PC-3 (cell line): ENCODE measurements around the gene CORO6. TPM values are rescaled to one million over a fixed set of nuclear protein-coding genes. Genes with fewer than 3 reads are reported as not detected.

Experiments
- ATAC-seq: fragments of 200-7000 bp; cut with Tn5 transposase; 2 replicates; pipeline ENCODE4 v1.9.1; 2020; ENCODE audit warnings: mild to moderate bottlenecking, moderate library complexity
- BruUV-seq: library from RNA; stranded (reverse); fragments of 400-500 nt; replicated peaks from 2 replicates; lab custom pipeline; 2021; lab: Mats Ljungman, UMichigan
- CTCF ChIA-PET: fragments of 300-600 bp; sonication (Branson Sonifier 250); formaldehyde crosslinking; loops from one replicate; lab custom pipeline; 2022; ENCODE audit warnings: antibody characterized with exemption; lab: Charles Lee
- POLR2A ChIA-PET: fragments of 300-600 bp; sonication (Branson Sonifier 250); formaldehyde crosslinking; loops from one replicate; lab custom pipeline; 2022; ENCODE audit warnings: antibody characterized with exemption; ENCODE audit not compliant: unreplicated experiment; lab: Charles Lee
- DNase-seq: peaks from one replicate; pipeline ENCODE4 v3.0.0-alpha.2; 2015
- H2AFZ ChIP-seq: fragments of 300-600 bp; sonication (generic); 2 replicates; pipeline ENCODE4 v1.6.0; 2016; ENCODE audit warnings: antibody characterized with exemption, low read length
- H3F3A ChIP-seq: fragments of 300-600 bp; sonication (generic); one replicate; pipeline ENCODE4 v1.6.0; 2017; ENCODE audit warnings: antibody characterized with exemption, low read length, control low read depth, mild to moderate bottlenecking; ENCODE audit not compliant: unreplicated experiment
- H3K27ac ChIP-seq: fragments of 300-600 bp; sonication (generic); 2 replicates; pipeline ENCODE4 v1.5.1; 2016; ENCODE audit warnings: mild to moderate bottlenecking, low read length
- H3K27me3 ChIP-seq: fragments of 300-600 bp; sonication (generic); 2 replicates; pipeline ENCODE4 v1.6.1; 2016; ENCODE audit warnings: low read length, mixed read lengths
- H3K36me3 ChIP-seq: fragments of 300-600 bp; sonication (generic); 2 replicates; pipeline ENCODE4 v1.6.1; 2016; ENCODE audit warnings: low read depth, mixed run types, low read length, mixed read lengths
- H3K4me1 ChIP-seq: fragments of 300-600 bp; sonication (generic); 2 replicates; pipeline ENCODE4 v1.5.1; 2016; ENCODE audit warnings: low read length; ENCODE audit not compliant: insufficient read depth
- H3K4me2 ChIP-seq: fragments of 300-600 bp; sonication (generic); 2 replicates; pipeline ENCODE4 v1.6.0; 2016; ENCODE audit warnings: low read length
- H3K4me3 ChIP-seq: fragments of 300-600 bp; sonication (generic); 2 replicates; pipeline ENCODE4 v1.5.1; 2016; ENCODE audit warnings: mild to moderate bottlenecking, low read length, mixed read lengths
- H3K79me2 ChIP-seq: fragments of 300-600 bp; sonication (generic); 2 replicates; pipeline ENCODE4 v1.6.1; 2017; ENCODE audit warnings: low read length, mixed read lengths
- H3K9ac ChIP-seq: fragments of 300-600 bp; sonication (generic); 2 replicates; pipeline ENCODE4 v1.6.0; 2016; ENCODE audit warnings: mild to moderate bottlenecking, low read length
- H3K9me2 ChIP-seq: fragments of 300-600 bp; sonication (generic); replicated peaks from 2 replicates; pipeline ENCODE4 v1.6.1; 2016; ENCODE audit warnings: mixed run types, low read length, mixed read lengths
- H3K9me3 ChIP-seq: fragments of 300-600 bp; sonication (generic); 2 replicates; pipeline ENCODE4 v1.6.1; 2016; ENCODE audit warnings: low read length, mixed read lengths
- H4K20me1 ChIP-seq: fragments of 300-600 bp; sonication (generic); 2 replicates; pipeline ENCODE4 v1.6.1; 2016; ENCODE audit warnings: low read length, mixed read lengths
- EZH2 ChIP-seq: fragments of 300-600 bp; sonication (generic); IDR thresholded peaks from one replicate; pipeline ENCODE4 v1.6.1; 2017; ENCODE audit warnings: antibody characterized with exemption, mild to moderate bottlenecking, low read length; ENCODE audit not compliant: unreplicated experiment
- EZH2phosphoT487 ChIP-seq: fragments of 300-600 bp; sonication (generic); IDR thresholded peaks from 2 replicates; pipeline ENCODE4 v1.6.1; 2018; ENCODE audit warnings: mild to moderate bottlenecking, antibody characterized with exemption, low read length, borderline replicate concordance
- intact Hi-C: fragments of 100-400 bp; cut with micrococcal nuclease; formaldehyde crosslinking; loops from 2 replicates; pipeline ENCODE4 v1.9.0; 2023
- total RNA-seq: library from RNA; depleted of rRNA; stranded (reverse); fragments of >200 nt; gene quantifications from 2 replicates; pipeline ENCODE4 v1.2.3, GENCODE V29; 2014
- TF ChIP-seq, protein P1 (sequence below): fragments of 300-600 bp; sonication (generic); conservative IDR thresholded peaks from 2 replicates; pipeline ENCODE4 v1.5.1; 2017; ENCODE audit warnings: antibody characterized with exemption, low read depth, mild to moderate bottlenecking, low read length

The CORO6 gene
- total RNA-seq, 1 experiment from 2014 or later: 0.44 TPM

- DNase-seq (no peak), ATAC-seq (no peak)
- intact Hi-C loops: no loop called here
- POLR2A ChIA-PET: no interaction called here
- Histone ChIP-seq H3K36me3 (no peaks in the 10 kb centered on the region), H2AFZ (no peak overlapping the region), H3K4me3 (no peak overlapping the region), H3K9me3 (no peaks in the 10 kb centered on the region), H3K27me3 (no peaks in the 10 kb centered on the region), H3K27ac (no peak overlapping the region), H3K9me2 (no peaks in the 10 kb centered on the region), H3F3A (no peaks in the 10 kb centered on the region), H3K4me1 (0 out of 2 replicates have a peak, but pooled peaks cover 6% of the 10 kb centered on the region), H3K4me2 (no peak overlapping the region), H3K79me2 (no peaks in the 10 kb centered on the region), H3K9ac (no peak overlapping the region), H4K20me1 (no peaks in the 10 kb centered on the region)
- TF ChIP-seq EZH2phosphoT487 (no peak), EZH2 (no peak)
- TF ChIP-seq, protein P1, sequence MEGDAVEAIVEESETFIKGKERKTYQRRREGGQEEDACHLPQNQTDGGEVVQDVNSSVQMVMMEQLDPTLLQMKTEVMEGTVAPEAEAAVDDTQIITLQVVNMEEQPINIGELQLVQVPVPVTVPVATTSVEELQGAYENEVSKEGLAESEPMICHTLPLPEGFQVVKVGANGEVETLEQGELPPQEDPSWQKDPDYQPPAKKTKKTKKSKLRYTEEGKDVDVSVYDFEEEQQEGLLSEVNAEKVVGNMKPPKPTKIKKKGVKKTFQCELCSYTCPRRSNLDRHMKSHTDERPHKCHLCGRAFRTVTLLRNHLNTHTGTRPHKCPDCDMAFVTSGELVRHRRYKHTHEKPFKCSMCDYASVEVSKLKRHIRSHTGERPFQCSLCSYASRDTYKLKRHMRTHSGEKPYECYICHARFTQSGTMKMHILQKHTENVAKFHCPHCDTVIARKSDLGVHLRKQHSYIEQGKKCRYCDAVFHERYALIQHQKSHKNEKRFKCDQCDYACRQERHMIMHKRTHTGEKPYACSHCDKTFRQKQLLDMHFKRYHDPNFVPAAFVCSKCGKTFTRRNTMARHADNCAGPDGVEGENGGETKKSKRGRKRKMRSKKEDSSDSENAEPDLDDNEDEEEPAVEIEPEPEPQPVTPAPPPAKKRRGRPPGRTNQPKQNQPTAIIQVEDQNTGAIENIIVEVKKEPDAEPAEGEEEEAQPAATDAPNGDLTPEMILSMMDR: no peak
- CTCF ChIA-PET: no interaction called here
- BruUV-seq: no TSS peak
Observed at GRCh38 chr17:29611351-29612093, 11.2 kb downstream of the CORO6 start.

GRCh38 chr17:29610395-29610794 is 12.3 kb downstream of the CORO6 start:
- no peak overlapping the region for H2AFZ ChIP-seq
- CTCF ChIA-PET: no interaction called here
- no peaks in the 10 kb centered on the region for H3K27me3 ChIP-seq
- H3K4me3 ChIP-seq: no peak overlapping the region
- no peaks in the 10 kb centered on the region for H3F3A ChIP-seq
- no peaks in the 10 kb centered on the region for H3K79me2 ChIP-seq
- H4K20me1 ChIP-seq: no peaks in the 10 kb centered on the region
- H3K9me3 ChIP-seq: no peaks in the 10 kb centered on the region
- no peak for ATAC-seq
- intact Hi-C loops: no loop called here
- TF ChIP-seq, protein P1: no peak
- TF ChIP-seq EZH2phosphoT487 (no peak), EZH2 (no peak)
- no peak overlapping the region for H3K9ac ChIP-seq
- no peak overlapping the region for H3K27ac ChIP-seq
- no peaks in the 10 kb centered on the region for H3K36me3 ChIP-seq
- H3K4me1 ChIP-seq: no peaks in the 10 kb centered on the region
- BruUV-seq: no TSS peak
- POLR2A ChIA-PET: no interaction called here
- DNase-seq: no peak
- no peaks in the 10 kb centered on the region for H3K9me2 ChIP-seq
- no peak overlapping the region for H3K4me2 ChIP-seq

DNA sequence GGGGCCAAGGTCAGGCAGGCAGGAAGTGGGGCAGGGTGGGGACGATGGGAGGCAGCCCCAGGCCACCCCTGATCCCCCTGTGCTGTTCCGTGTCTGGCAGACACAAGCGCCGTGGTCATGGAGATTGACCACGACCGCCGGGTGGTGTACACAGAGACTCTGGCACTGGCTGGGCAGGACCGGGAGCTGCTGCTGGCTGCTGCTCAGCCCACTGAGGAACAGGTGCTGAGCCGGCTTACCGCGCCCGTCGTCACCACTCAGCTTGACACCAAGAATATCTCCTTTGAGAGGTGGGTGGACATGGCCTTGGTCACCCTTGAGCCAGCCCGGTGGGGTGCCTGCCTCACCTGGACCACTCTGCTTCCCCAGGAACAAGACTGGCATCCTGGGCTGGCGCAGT is 13.7 kb downstream of the CORO6 start:
- no peaks in the 10 kb centered on the region for H3F3A ChIP-seq
- H4K20me1 ChIP-seq: no peaks in the 10 kb centered on the region
- no peak overlapping the region for H2AFZ ChIP-seq
- H3K36me3 ChIP-seq: no peaks in the 10 kb centered on the region
- no peaks in the 10 kb centered on the region for H3K27me3 ChIP-seq
- POLR2A ChIA-PET: no interaction called here
- H3K4me1 ChIP-seq: no peaks in the 10 kb centered on the region
- TF ChIP-seq EZH2 (no peak), EZH2phosphoT487 (no peak)
- TF ChIP-seq, protein P1: no peak
- H3K9me3 ChIP-seq: no peaks in the 10 kb centered on the region
- no peaks in the 10 kb centered on the region for H3K9me2 ChIP-seq
- intact Hi-C loops: no loop called here
- H3K9ac ChIP-seq: no peak overlapping the region
- no peak overlapping the region for H3K27ac ChIP-seq
- no peak for ATAC-seq
- CTCF ChIA-PET: no interaction called here
- no peaks in the 10 kb centered on the region for H3K79me2 ChIP-seq
- no peak for DNase-seq
- BruUV-seq: no TSS peak
- H3K4me3 ChIP-seq: no peak overlapping the region
- no peak overlapping the region for H3K4me2 ChIP-seq
